ENCODE measurements around the gene SDHA.
"Not testable (repeated sequence)": the region's sequence is repeated elsewhere in the genome, so short reads cannot be mapped to it uniquely, and the experiment has no call there.

The SDHA gene

DNA sequence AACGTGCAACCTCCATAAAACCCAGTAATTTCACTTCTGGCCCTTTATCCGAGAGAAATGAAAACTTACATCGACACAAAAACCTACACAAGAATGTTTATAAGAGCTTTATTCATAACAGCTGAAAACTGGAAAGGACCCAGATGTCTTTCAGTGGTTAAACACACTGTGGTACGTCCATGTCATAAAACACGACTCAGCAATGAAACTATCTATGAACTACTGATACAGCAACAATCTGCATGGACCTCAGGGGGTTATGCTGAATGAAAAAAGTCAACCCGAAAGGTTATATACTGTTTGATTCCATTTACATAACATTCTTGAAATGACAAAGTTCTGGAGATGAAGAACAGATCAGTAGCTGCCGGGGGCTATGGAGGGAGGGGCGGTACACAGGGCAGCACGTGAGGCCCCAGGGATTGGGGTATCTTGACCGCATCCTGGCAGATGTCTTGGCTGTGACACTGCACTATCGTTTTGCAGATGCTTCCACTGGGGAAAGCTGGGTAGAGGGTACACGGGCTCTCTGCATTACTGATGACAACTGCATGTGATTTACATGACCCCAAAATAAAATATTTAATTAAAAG is 4.2 kb upstream of the SDHA start:
- no peak for TF ChIP-seq POLR2A (IDR thresholded peaks at IDR 0.05; ENCODE audit: low read depth, low read length)
- no peak for FAIRE-seq
- no peak for DNase-seq (ENCODE audit: insufficient read length, low spot score)

DNA sequence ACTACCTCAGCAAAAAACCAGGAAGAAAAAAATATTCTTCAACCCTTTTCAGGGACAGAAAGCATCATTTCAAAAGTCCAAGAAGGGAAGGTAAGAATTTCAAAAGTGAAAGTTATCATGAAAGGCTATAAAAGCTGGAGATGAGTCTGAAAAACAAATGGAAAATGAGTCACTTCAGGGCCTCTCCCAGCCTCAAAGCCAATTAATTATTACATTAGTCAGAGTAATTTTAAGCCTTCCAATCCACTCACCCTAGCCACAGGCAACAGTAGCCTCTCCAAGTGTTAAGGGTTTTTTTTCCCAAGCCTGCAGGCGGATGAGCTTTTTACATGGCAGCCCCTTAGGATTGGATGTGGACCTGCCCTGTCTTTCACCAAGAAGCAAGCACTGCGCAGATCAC is 2.9 kb upstream of the SDHA start:
- FAIRE-seq; DNase-seq (ENCODE audit: insufficient read length, low spot score): not testable (repeated sequence)

DNA sequence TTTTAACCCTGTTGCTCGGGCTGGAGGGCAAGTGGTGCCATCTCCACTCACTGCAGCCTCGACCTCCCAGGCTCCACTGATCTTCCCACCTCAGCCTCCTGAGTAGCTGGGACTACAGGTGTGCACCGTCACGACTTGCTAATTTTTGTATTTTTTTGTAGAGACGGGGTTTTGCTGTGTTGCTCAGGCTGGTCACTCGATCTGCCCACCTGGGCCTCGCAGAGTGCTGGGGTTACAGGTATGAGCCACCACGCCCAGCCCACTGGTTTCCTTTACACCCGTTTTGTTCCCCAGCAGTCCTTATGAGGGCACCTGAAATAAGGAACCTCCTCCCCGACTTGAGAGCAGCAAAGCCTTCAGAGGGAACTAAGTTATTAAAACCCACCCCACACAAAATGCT is 2.0 kb upstream of the SDHA start:
- DNase-seq (ENCODE audit: insufficient read length, low spot score); FAIRE-seq: not testable (repeated sequence)

DNA sequence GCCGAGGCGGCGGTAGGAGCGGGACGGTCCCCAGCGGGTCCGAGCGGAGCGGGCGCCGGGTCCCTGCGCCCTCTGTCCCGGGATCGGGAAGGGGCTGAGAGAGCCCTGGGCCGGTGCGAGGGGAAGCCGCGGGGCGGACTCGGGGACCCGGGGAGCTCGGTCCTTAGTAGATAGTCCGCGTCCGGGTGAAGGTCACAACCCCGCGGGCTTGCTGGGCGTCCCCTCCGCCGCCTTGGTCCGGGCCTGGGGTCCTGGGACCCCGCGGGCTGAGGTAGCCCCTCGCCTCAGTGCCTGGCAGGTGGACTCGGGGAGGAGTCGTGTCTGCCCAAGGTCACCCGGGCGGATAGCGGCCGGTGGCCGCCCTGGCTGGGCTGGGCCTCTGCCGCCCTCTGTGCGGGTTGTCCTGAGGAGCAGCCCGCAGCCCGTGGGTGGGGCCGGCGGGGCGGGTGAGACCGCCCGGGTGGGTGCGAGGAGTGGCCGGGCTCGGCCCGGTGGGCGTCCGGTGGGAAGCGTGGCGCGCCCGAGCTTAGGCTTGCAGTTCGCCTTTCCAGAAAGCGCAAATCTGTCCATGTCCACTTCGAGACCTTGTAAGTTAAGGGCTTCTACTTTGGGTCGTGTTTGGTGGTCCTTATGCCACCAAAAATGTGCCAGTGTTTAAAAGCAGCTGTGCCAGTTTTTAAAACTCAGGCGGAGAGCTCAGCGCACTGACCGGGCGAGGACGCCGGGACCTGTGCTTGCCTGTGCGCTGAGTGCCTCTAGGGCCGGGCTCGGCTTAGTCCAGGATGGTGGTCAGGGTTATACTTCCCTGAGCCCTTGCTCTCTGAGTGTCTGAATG is 554 bp downstream of the SDHA start:
- no peak for DNase-seq (ENCODE audit: insufficient read length, low spot score)
- FAIRE-seq = no peak
- no peak for TF ChIP-seq POLR2A (IDR thresholded peaks at IDR 0.05; ENCODE audit: low read depth, low read length)

GRCh38 chr5:219460-219863 is 1.3 kb downstream of the SDHA start:
- no peak for DNase-seq (ENCODE audit: insufficient read length, low spot score)
- FAIRE-seq = no peak

GRCh38 chr5:219991-220390 is 1.9 kb downstream of the SDHA start:
- DNase-seq (ENCODE audit: insufficient read length, low spot score) = no peak
- no peak for FAIRE-seq
- TF ChIP-seq POLR2A (IDR thresholded peaks at IDR 0.05; ENCODE audit: low read depth, low read length) = no peak

More at GRCh38 chr5:219460-219863, 1.3 kb downstream of the SDHA start:
- no peak for TF ChIP-seq POLR2A (IDR thresholded peaks at IDR 0.05; ENCODE audit: low read depth, low read length)

GRCh38 chr5:222951-223715 is 5.0 kb downstream of the SDHA start:
- FAIRE-seq; DNase-seq (ENCODE audit: insufficient read length, low spot score): not testable (repeated sequence)

GRCh38 chr5:223791-224190 is 5.7 kb downstream of the SDHA start:
- no peak for DNase-seq (ENCODE audit: insufficient read length, low spot score)
- TF ChIP-seq POLR2A (IDR thresholded peaks at IDR 0.05; ENCODE audit: low read depth, low read length) = no peak
- no peak for FAIRE-seq

- no peak for TF ChIP-seq POLR2A (IDR thresholded peaks at IDR 0.05; ENCODE audit: low read depth, low read length)
- DNase-seq (ENCODE audit: insufficient read length, low spot score) = no peak
- FAIRE-seq = no peak
Measured at GRCh38 chr5:225334-225733, 7.2 kb downstream of the SDHA start.

DNA sequence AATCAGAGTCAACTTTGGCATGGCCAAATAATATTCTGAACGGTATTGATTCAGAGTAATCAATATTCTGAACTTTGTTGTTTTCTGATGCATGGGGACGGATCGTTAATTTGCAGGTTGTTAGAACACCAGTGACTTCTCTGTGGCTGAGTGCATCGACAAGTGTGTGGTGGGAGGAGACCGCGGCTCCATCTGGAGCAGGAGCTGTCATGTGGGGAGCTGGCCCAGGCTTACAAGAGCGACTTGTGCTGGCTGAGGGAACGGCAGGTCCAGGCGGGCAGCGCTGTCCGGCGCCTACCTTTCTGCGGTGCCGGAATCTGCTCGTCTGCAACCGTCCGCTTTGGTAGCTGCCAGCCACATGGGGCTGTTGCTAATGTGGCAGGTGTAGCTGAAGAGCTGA is 9.3 kb downstream of the SDHA start:
- not testable (repeated sequence) for DNase-seq (ENCODE audit: insufficient read length, low spot score); FAIRE-seq

DNA sequence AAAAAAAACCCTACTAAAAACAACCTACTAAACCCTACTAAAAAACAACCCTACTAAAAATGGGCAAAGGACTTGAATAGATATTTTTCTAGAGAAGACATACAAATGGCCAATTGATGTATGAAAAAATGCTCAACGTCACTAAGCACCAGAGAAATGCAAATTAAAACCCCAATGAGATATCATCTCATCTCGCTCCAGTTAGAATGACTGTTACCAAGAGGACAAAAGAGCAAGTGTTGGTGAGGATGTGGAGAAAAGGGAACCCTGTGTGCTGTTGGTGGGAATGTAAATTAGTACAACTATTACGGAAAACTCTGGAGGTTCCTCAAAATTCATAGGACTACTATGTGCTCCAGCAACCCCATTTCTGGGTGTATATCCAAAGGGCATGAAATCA is 10.8 kb downstream of the SDHA start:
- FAIRE-seq (no peak), DNase-seq (ENCODE audit: insufficient read length, low spot score) (no peak)
- TF ChIP-seq POLR2A (IDR thresholded peaks at IDR 0.05; ENCODE audit: low read depth, low read length) = no peak

DNA sequence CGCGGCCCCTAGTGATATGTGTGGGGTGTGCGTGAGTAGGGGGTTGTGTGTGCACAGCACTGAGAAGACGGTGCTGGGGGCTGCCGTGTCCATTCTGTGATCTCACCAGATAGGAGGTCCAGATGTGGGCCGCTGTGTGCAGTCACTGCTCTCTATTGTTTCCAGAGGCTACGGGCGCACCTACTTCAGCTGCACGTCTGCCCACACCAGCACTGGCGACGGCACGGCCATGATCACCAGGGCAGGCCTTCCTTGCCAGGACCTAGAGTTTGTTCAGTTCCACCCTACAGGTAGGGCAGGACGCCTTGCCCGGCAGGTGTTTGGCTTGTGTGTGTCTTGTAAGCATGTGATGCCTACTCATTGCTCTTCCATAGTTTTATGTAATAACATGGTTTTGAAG is 12.6 kb downstream of the SDHA start:
- FAIRE-seq (no peak), DNase-seq (ENCODE audit: insufficient read length, low spot score) (no peak)
- no peak for TF ChIP-seq POLR2A (IDR thresholded peaks at IDR 0.05; ENCODE audit: low read depth, low read length)

- TF ChIP-seq POLR2A (IDR thresholded peaks at IDR 0.05; ENCODE audit: low read depth, low read length) = no peak
- FAIRE-seq (no peak), DNase-seq (ENCODE audit: insufficient read length, low spot score) (no peak)
Measured at GRCh38 chr5:231661-232060, 13.5 kb downstream of the SDHA start.

DNA sequence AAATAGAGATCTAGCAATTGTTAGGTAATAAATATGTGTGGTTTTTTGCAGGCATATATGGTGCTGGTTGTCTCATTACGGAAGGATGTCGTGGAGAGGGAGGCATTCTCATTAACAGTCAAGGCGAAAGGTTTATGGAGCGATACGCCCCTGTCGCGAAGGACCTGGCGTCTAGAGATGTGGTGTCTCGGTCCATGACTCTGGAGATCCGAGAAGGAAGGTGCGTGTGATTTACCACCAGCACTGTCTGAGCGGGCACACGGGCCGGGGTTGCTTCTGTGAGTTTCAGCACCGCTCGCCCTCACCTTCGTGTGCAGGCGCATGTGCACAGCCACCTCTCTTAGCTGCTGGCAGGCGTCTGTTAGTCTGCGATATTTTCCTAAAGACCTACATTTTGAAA is 15.3 kb downstream of the SDHA start:
- not testable (repeated sequence) for DNase-seq (ENCODE audit: insufficient read length, low spot score); FAIRE-seq

DNA sequence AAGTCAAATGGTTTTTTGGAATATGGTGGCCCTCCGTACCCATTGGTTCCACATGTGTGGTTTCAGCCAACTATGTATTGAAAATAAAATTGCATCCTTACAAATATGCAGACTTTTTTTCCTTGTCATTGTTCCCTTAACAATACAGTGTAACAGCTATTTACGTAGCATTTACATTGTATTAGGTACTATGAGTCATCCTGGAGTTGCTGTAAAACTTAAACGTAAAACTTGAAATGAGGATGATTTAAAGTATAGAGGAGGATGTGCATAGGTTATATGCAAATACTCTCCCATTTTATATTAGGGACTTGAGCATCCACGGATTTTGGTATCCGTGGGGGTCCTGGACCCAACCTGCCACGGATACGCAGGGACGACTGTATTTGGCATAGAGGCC is 16.3 kb downstream of the SDHA start:
- DNase-seq (ENCODE audit: insufficient read length, low spot score) (no peak), FAIRE-seq (no peak)
- no peak for TF ChIP-seq POLR2A (IDR thresholded peaks at IDR 0.05; ENCODE audit: low read depth, low read length)

- FAIRE-seq; DNase-seq (ENCODE audit: insufficient read length, low spot score): not testable (repeated sequence)
Measured at GRCh38 chr5:235527-235926, 17.4 kb downstream of the SDHA start.

DNA sequence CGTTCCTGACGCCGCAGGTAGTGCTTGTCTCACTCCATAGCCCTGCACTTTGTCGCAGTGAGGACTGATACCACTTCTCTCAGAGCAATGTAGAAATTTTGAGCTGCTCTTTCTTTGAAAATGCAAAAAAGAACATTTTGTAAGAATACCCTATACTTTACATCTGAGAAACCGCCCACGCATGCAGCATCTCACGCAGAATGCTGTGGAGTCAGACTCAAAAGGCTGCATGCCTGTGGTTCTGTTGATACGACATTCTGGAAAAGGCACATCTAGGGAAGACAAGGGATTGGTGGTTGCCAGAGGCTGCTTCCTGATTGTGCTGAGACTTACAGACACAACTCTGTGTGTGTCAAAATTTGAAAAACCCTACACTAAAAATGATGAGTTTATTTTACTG is 19.8 kb downstream of the SDHA start:
- not testable (repeated sequence) for DNase-seq (ENCODE audit: insufficient read length, low spot score); FAIRE-seq

- FAIRE-seq; DNase-seq (ENCODE audit: insufficient read length, low spot score): not testable (repeated sequence)
Measured at GRCh38 chr5:240550-240949, 22.4 kb downstream of the SDHA start.

DNA sequence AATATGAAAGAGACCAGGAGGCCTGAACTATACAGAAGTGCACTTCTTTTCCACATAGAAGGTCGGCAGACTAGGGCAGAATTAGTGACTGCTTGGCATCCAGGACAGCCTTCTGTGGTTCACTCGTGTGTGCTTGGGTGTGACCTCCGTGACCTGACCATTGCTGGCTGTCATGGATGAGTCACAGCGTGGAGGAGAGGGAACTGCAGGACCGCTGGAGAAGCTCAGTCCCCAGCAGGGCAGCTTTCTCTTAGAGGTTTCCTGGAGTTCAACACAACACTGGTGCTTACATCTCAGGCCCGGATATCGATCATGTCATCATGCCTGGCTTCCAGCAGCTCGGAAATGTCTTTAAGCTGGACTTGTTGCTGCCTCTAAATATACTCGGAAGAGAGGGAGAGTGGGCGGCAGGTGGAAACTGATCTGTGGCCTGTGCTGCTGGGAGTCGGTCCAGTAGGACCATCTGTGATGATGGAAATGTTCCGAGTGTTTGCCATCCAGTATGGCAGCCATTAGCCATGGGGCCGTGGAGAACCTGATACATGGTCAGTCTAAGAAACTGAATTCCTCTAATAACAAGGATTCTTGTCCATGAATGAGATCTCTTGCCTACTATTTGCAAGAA is 23.0 kb downstream of the SDHA start:
- not testable (repeated sequence) for DNase-seq (ENCODE audit: insufficient read length, low spot score); FAIRE-seq

Measured in H54 (cell line).